ENCODE measurements around the gene SEZ6L. TPM values are rescaled to one million over a fixed set of nuclear protein-coding genes. Genes with fewer than 3 reads are reported as not detected.

SEZ6L gene
- total RNA-seq, 1 donor from 2014 or later, result 0.32 TPM

DNA sequence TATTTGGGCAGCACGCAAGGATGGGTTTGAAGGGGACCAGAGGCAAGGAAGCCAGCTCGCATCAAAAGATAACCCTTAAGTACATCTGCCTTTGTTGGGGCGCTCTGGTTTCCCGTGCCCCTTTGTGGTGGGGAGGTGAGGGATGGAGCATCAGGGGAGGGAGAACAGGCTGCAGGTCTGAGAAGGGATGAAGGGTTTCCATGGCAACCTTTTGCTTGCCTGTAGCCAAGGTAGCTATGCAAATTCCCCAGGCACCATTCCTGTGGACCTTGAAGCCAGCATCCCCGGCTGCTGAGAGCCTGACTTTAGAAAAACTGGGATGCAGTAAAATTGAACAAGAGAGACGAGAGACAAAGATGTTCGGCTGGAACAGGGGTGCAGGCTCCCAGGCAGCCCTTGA, 75.7 kb downstream of the SEZ6L start:
- peaks cover 12% of the 10 kb centered on the region for H3K27me3 ChIP-seq
- H3K4me1 ChIP-seq, result no peaks in the 10 kb centered on the region
- H3K4me3 ChIP-seq, result no peak overlapping the region
- DNase-seq, result no peak
- no peak overlapping the region for H3K27ac ChIP-seq
- no peaks in the 10 kb centered on the region for H3K36me3 ChIP-seq
- ATAC-seq, result no peak
- TF ChIP-seq, protein P1, sequence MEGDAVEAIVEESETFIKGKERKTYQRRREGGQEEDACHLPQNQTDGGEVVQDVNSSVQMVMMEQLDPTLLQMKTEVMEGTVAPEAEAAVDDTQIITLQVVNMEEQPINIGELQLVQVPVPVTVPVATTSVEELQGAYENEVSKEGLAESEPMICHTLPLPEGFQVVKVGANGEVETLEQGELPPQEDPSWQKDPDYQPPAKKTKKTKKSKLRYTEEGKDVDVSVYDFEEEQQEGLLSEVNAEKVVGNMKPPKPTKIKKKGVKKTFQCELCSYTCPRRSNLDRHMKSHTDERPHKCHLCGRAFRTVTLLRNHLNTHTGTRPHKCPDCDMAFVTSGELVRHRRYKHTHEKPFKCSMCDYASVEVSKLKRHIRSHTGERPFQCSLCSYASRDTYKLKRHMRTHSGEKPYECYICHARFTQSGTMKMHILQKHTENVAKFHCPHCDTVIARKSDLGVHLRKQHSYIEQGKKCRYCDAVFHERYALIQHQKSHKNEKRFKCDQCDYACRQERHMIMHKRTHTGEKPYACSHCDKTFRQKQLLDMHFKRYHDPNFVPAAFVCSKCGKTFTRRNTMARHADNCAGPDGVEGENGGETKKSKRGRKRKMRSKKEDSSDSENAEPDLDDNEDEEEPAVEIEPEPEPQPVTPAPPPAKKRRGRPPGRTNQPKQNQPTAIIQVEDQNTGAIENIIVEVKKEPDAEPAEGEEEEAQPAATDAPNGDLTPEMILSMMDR (IDR thresholded peaks at IDR 0.05), result no peak
- intact Hi-C loops (cut with DNase I), result no loop called here
- peaks cover under 1% of the 10 kb centered on the region for H3K9me3 ChIP-seq

DNA sequence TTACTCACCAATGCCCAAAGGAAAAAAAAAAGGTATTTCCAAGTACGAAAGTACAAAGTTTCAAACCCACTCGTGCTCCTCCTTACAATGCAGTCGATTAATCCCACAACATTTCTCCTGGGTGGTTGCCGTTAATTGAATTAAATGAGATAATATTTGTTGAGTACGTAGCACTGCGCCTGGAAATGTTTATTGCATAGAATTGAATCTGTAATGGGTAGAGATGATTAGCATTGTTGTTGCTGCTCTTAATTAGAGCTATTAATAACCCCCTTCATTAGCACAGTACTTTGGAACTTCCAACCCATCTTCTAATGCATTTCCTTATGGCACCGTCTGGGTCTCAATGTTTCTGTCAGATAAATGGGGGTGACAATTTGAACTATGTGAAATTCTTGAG, 77.3 kb downstream of the SEZ6L start:
- ATAC-seq, result no peak
- no peak for DNase-seq
- no peaks in the 10 kb centered on the region for H3K36me3 ChIP-seq
- H3K4me1 ChIP-seq, result no peaks in the 10 kb centered on the region
- H3K27me3 ChIP-seq, result peaks cover 8% of the 10 kb centered on the region
- intact Hi-C loops (cut with DNase I), result no loop called here
- H3K27ac ChIP-seq, result no peak overlapping the region
- peaks cover 4% of the 10 kb centered on the region for H3K9me3 ChIP-seq
- TF ChIP-seq, protein P1 (IDR thresholded peaks at IDR 0.05), result no peak
- H3K4me3 ChIP-seq, result no peak overlapping the region

DNA sequence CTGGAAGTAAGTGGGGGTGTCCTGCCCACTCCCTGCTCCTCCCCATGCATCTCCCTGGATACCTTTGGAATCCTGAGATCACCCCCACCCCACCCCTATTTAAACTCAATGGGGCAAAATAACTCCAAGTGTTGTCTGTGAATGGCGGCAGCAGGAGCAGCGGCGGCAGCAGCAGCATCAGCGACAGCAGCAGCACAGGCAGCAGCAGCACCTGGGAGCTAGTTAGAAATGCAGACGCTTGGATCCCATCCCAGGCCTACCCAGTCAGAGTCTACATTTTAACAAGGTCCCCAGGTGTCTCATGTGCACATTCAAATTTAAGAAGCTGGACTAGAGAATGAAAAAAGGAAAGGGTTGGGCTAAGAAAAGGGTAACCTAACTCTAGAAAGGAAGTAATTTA, 82.6 kb downstream of the SEZ6L start:
- Histone ChIP-seq H3K27me3 (no peaks in the 10 kb centered on the region), H3K36me3 (no peaks in the 10 kb centered on the region), H3K4me1 (no peaks in the 10 kb centered on the region), H3K4me3 (no peak overlapping the region), H3K9me3 (peaks cover 4% of the 10 kb centered on the region), H3K27ac (no peak overlapping the region)
- ATAC-seq (no peak), DNase-seq (no peak)
- TF ChIP-seq, protein P1 (IDR thresholded peaks at IDR 0.05), result no peak
- intact Hi-C loops (cut with DNase I), result no loop called here

DNA sequence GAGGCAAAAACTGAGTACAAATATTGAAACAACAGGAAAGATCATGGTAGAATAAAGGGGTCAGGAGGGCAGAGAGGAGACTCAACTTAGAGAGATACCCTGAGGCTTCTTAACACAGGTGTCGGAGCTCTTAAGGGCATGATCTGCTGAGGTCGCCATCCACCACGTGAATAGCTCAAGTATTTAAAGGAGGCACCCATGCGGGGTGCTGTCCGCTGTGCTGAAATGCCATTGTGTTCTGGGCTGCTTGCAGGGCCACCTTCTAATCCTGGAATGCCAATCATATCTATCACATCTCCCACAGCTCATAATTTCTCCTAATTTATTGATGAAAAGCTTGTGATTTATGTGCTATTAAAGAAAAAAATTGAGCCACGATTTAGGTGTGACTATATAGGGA, 90.2 kb downstream of the SEZ6L start:
- no peaks in the 10 kb centered on the region for H3K9me3 ChIP-seq
- no peak overlapping the region for H3K4me3 ChIP-seq
- ATAC-seq (no peak), DNase-seq (no peak)
- TF ChIP-seq, protein P1 (IDR thresholded peaks at IDR 0.05), result no peak
- H3K27ac ChIP-seq, result no peak overlapping the region
- no peaks in the 10 kb centered on the region for H3K4me1 ChIP-seq
- no peaks in the 10 kb centered on the region for H3K36me3 ChIP-seq
- H3K27me3 ChIP-seq, result peaks cover 6% of the 10 kb centered on the region
- intact Hi-C loops (cut with DNase I), result no loop called here

DNA sequence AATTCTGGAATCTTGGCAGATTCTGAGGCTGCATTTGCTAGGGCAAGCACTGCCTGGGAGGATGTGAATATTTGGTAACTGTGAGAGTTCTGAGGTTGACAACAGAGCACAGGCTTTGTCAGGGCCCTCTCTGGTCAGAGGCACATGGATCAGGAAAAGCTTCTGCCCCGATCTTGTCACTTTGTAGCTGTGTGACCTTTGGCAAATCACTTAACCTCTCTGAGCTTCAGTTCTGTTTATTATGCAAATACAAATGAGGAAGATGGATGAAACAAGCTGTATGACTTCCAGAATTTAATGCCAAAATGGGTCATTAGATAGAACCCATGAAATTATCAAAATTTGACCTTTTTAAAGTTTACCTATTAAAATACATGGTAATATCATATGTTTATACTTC, 94.9 kb downstream of the SEZ6L start:
- H3K27me3 ChIP-seq, result peaks cover 23% of the 10 kb centered on the region
- intact Hi-C loops (cut with DNase I), result no loop called here
- DNase-seq, result no peak

More for the DNA sequence above, 94.9 kb downstream of the SEZ6L start:
- ATAC-seq, result no peak
- no peaks in the 10 kb centered on the region for H3K4me1 ChIP-seq
- no peaks in the 10 kb centered on the region for H3K36me3 ChIP-seq
- no peak overlapping the region for H3K27ac ChIP-seq
- TF ChIP-seq, protein P1 (IDR thresholded peaks at IDR 0.05), result no peak
- no peaks in the 10 kb centered on the region for H3K9me3 ChIP-seq
- no peak overlapping the region for H3K4me3 ChIP-seq

Data from upper lobe of right lung (tissue), 1 donor.